Endothelial cell of umbilical vein (primary cell): Measurements from ENCODE around the gene PAX1. TPM values are rescaled to one million over a fixed set of nuclear protein-coding genes. Genes with fewer than 3 reads are reported as not detected.

ENCODE experiments used
- BruUV-seq: library from RNA; stranded (reverse); fragments of 400-500 nt; replicated peaks from 2 replicates; lab custom pipeline; 2021; lab: Mats Ljungman, UMichigan
- CTCF ChIA-PET: fragments of 300-600, 350-600 bp; sonication (Branson Sonifier 250); formaldehyde crosslinking; loops from one replicate; lab custom pipeline; 2021; ENCODE audit warnings: antibody characterized with exemption, inconsistent platforms; lab: Charles Lee
- POLR2A ChIA-PET: fragments of 300-600, 350-600 bp; sonication (Branson Sonifier 250); formaldehyde crosslinking; loops from one replicate; lab custom pipeline; 2021; ENCODE audit warnings: antibody characterized with exemption, inconsistent platforms; lab: Charles Lee
- DNase-seq: peaks from one replicate; pipeline ENCODE4 v3.0.0-alpha.2; 2011; ENCODE audit warnings: low read depth, low spot score
- FAIRE-seq: peaks from 2 replicates; lab custom pipeline; 2011; peaks lifted over from hg19 to GRCh38; lab: Jason Lieb, UNC
- H2AFZ ChIP-seq: 2 replicates; pipeline ENCODE4 v1.6.0; 2012; ENCODE audit warnings: low read depth, low read length, control low read depth, inconsistent platforms
- H3K27ac ChIP-seq: 2 replicates; pipeline ENCODE4 v1.5.1; 2011; ENCODE audit warnings: low read depth, mild to moderate bottlenecking, control low read depth, low read length, moderate library complexity; ENCODE audit not compliant: insufficient read depth
- H3K27me3 ChIP-seq, 2 experiments: 2 replicates each; pipeline versions ENCODE4 v1.6.0 to v1.6.1; 2011; ENCODE audit warnings: low read length in 2 of 2, mixed read lengths in 1 of 2; ENCODE audit not compliant: control insufficient read depth in 2 of 2, insufficient read depth in 2 of 2
- H3K36me3 ChIP-seq, 2 experiments: 2 replicates in 1 of 2; 3 replicates in 1 of 2; pipeline ENCODE4 v1.5.1; 2011; ENCODE audit warnings: low read length in 2 of 2, mild to moderate bottlenecking in 1 of 2, moderate library complexity in 1 of 2; ENCODE audit not compliant: control insufficient read depth in 2 of 2, insufficient read depth in 2 of 2; ENCODE audit errors: extremely low read depth in 1 of 2
- H3K4me1 ChIP-seq: 3 replicates; pipeline ENCODE4 v1.5.1; 2011; ENCODE audit warnings: mild to moderate bottlenecking, low read length; ENCODE audit not compliant: control insufficient read depth, insufficient read depth; ENCODE audit errors: extremely low read depth
- H3K4me2 ChIP-seq: 2 replicates; pipeline ENCODE4 v1.6.1; 2011; ENCODE audit warnings: low read length, control low read depth, mixed read lengths; ENCODE audit not compliant: insufficient read depth
- H3K4me3 ChIP-seq, 3 experiments: fragments of 200-600 bp in 1 of 3; sonication (generic), shearing (Covaris generic) in 1 of 3; replicated peaks in 1 of 3; 2 replicates each; pipeline ENCODE4 v1.5.1; 2011 to 2016; ENCODE audit warnings: control low read depth in 3 of 3, low read length in 3 of 3, mild to moderate bottlenecking in 2 of 3, inconsistent platforms in 1 of 3, low read depth in 1 of 3, moderate library complexity in 1 of 3; ENCODE audit not compliant: insufficient read depth in 1 of 3
- H3K79me2 ChIP-seq: 2 replicates; pipeline ENCODE4 v1.6.0; 2012; ENCODE audit warnings: low read length, inconsistent platforms; ENCODE audit not compliant: control insufficient read depth, insufficient read depth
- H3K9ac ChIP-seq: replicated peaks from 2 replicates; pipeline ENCODE3; 2011; ENCODE audit warnings: low read length, control low read depth; ENCODE audit not compliant: insufficient read depth; ENCODE audit errors: extremely low read depth
- H3K9me1 ChIP-seq: replicated peaks from 3 replicates; pipeline ENCODE4 v1.6.0; 2011; ENCODE audit warnings: mild to moderate bottlenecking, low read length; ENCODE audit not compliant: control insufficient read depth, insufficient read depth; ENCODE audit errors: extremely low read depth
- H3K9me3 ChIP-seq: replicated peaks from 2 replicates; pipeline ENCODE4 v1.5.1; 2012; ENCODE audit warnings: low read length, inconsistent platforms; ENCODE audit not compliant: control insufficient read depth, insufficient read depth
- H4K20me1 ChIP-seq: replicated peaks from 2 replicates; pipeline ENCODE3; 2011; ENCODE audit warnings: mild to moderate bottlenecking, low read length; ENCODE audit not compliant: control insufficient read depth, insufficient read depth; ENCODE audit errors: extremely low read depth
- EZH2 ChIP-seq: IDR thresholded peaks from 2 replicates; pipeline ENCODE4 v1.6.1; 2012; ENCODE audit warnings: borderline replicate concordance, low read depth, mild to moderate bottlenecking, moderate library complexity, low read length, inconsistent platforms; ENCODE audit not compliant: severe bottlenecking
- FOS ChIP-seq: IDR thresholded peaks from 2 replicates; pipeline ENCODE4 v1.6.1; 2011; ENCODE audit warnings: mild to moderate bottlenecking, low read length, moderate library complexity, borderline replicate concordance; ENCODE audit not compliant: insufficient read depth
- GATA2 ChIP-seq: IDR thresholded peaks from 2 replicates; pipeline ENCODE4 v1.7.0; 2011; ENCODE audit warnings: low read depth, mild to moderate bottlenecking, moderate library complexity, mixed read lengths, low read length; ENCODE audit not compliant: insufficient read length, insufficient read depth
- POLR2A ChIP-seq: IDR thresholded peaks from 2 replicates; pipeline ENCODE4 v1.6.1; 2012; ENCODE audit warnings: low read depth, mild to moderate bottlenecking, control low read depth, low read length
- dilution Hi-C: fragments of 300-500 bp; cut with MboI; formaldehyde crosslinking; loops from one replicate; pipeline ENCODE4 v1.15.0; 2019; ENCODE audit warnings: low sequenced_read_pairs; ENCODE audit not compliant: extremely low pct_ligation_motif_present
- intact Hi-C: fragments of 100-400 bp; cut with micrococcal nuclease; formaldehyde crosslinking; loops from one replicate; pipeline ENCODE4 v1.10.0; 2022
- polyA plus RNA-seq, 4 experiments: library from polyadenylated mRNA; depleted of rRNA in 3 of 4; stranded (reverse) in 3 of 4; unstranded in 1 of 4; fragments of >200 nt; gene quantifications; 2 replicates each; pipeline versions ENCODE4 v1.2.1 to v1.2.3, GENCODE V29; 2011 to 2012; ENCODE audit warnings: missing spikeins in 1 of 4
- total RNA-seq: library from RNA; stranded (reverse); gene quantifications from 2 replicates; pipeline ENCODE4 v1.2.3, GENCODE V29; 2021
- TF ChIP-seq, protein P1 (sequence below), 2 donors: IDR thresholded peaks; 1 replicate in 1 of 2; 2 replicates in 1 of 2; pipeline ENCODE4 v1.5.1; 2011; ENCODE audit warnings: low read length in 2 of 2, mild to moderate bottlenecking in 2 of 2, moderate library complexity in 2 of 2, control low read depth in 1 of 2, inconsistent platforms in 1 of 2, low read depth in 1 of 2; ENCODE audit not compliant: insufficient read depth in 1 of 2; ENCODE audit errors: extremely low read depth in 1 of 2
- TF ChIP-seq, protein P2 (sequence below): IDR thresholded peaks from 2 replicates; pipeline ENCODE4 v1.6.1; 2011; ENCODE audit not compliant: insufficient read depth, insufficient read length

The PAX1 gene
- total and polyA plus RNA-seq, 2 donors (not counting 3 experiments of a cell fraction or from before 2014, with no cell fraction given), result not detected

DNA sequence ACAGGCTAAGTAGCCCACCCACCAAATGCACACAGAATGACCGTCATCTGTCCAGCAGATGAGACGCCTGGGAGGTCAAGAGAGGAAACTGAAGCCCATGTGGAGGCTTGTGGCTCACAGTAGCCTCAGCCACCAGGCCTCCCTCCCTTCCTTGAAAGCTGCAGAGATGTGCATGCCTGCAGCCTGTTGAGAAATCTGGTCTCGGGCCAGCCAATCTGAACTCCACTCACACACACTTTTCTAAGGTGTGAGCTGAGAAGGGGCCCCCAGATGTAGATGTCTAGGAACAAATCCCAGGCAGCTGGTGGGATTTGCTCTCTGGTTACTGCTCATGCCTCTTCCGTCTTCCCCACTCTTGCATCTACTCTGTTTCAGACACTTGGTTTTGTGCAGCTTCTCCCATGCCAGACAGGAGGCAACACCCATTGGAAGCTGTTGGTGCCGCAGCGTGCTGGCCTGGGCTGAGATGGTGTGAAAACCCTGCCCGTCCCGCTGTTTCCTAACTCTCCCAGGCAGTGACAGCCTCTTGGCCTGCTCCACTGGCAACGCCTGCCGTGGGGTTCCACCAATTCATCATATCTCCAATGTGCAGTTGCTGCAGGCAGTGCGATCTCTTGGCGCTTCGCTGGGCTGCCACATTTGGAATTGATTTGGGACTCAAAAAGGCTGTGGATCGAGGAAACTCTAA is 24.1 kb upstream of the PAX1 start:
- POLR2A ChIA-PET, result no interaction called here
- Histone ChIP-seq H3K9me1 (no peaks in the 10 kb centered on the region), H3K4me1 (no peaks in the 10 kb centered on the region), H3K36me3 (no peaks in the 10 kb centered on the region), H3K4me2 (no peak overlapping the region), H2AFZ (no peak overlapping the region), H3K9me3 (no peaks in the 10 kb centered on the region), H3K27ac (no peak overlapping the region), H3K27me3 (no peaks in the 10 kb centered on the region), H4K20me1 (no peaks in the 10 kb centered on the region), H3K79me2 (no peaks in the 10 kb centered on the region), H3K4me3 (no peak overlapping the region), H3K9ac (no peak overlapping the region)
- dilution Hi-C loops, result no loop called here
- TF ChIP-seq FOS (no peak), EZH2 (no peak), POLR2A (no peak), GATA2 (no peak)
- TF ChIP-seq, protein P1, sequence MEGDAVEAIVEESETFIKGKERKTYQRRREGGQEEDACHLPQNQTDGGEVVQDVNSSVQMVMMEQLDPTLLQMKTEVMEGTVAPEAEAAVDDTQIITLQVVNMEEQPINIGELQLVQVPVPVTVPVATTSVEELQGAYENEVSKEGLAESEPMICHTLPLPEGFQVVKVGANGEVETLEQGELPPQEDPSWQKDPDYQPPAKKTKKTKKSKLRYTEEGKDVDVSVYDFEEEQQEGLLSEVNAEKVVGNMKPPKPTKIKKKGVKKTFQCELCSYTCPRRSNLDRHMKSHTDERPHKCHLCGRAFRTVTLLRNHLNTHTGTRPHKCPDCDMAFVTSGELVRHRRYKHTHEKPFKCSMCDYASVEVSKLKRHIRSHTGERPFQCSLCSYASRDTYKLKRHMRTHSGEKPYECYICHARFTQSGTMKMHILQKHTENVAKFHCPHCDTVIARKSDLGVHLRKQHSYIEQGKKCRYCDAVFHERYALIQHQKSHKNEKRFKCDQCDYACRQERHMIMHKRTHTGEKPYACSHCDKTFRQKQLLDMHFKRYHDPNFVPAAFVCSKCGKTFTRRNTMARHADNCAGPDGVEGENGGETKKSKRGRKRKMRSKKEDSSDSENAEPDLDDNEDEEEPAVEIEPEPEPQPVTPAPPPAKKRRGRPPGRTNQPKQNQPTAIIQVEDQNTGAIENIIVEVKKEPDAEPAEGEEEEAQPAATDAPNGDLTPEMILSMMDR (IDR thresholded peaks at IDR 0.05; ENCODE audit: extremely low read depth in 1 of 2, insufficient read depth in 1 of 2, low read depth in 1 of 2, low read length in 2 of 2), result no peak
- TF ChIP-seq, protein P2, sequence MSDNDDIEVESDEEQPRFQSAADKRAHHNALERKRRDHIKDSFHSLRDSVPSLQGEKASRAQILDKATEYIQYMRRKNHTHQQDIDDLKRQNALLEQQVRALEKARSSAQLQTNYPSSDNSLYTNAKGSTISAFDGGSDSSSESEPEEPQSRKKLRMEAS, result no peak
- intact Hi-C loops, result no loop called here
- BruUV-seq, result no TSS peak
- FAIRE-seq, result no peak
- DNase-seq, result no peak
- CTCF ChIA-PET, result interaction anchor here (1.4 kb wide), 1 partner anchor 38 kb away, joined by 5 read pairs; no protein-coding TSS in a partner anchor
